OCI-LY7 (cell line): ENCODE measurements around the gene IGF2. TPM values are rescaled to one million over a fixed set of nuclear protein-coding genes. Genes with fewer than 3 reads are reported as not detected.

ENCODE experiments used
- BruUV-seq: library from RNA; stranded (reverse); fragments of 400-500 nt; replicated peaks from 2 replicates; lab custom pipeline; 2021; lab: Mats Ljungman, UMichigan
- CTCF ChIA-PET: fragments of 300-600 bp; sonication (Branson Sonifier 250); formaldehyde crosslinking; loops from one replicate; lab custom pipeline; 2022; ENCODE audit warnings: antibody characterized with exemption; ENCODE audit not compliant: unreplicated experiment; lab: Charles Lee
- POLR2A ChIA-PET: fragments of 300-600 bp; sonication (Branson Sonifier 250); formaldehyde crosslinking; loops from one replicate; lab custom pipeline; 2022; ENCODE audit warnings: antibody characterized with exemption; lab: Charles Lee
- DNase-seq: peaks from one replicate; pipeline ENCODE4 v3.0.0-alpha.2; 2015; ENCODE audit warnings: low spot score
- H2AFZ ChIP-seq: fragments of 200-600 bp; sonication (generic), shearing (Covaris generic); 2 replicates; pipeline ENCODE4 v1.6.1; 2014; ENCODE audit warnings: mild to moderate bottlenecking, antibody characterized with exemption, low read length, moderate library complexity
- H3K27ac ChIP-seq: fragments of 200-600 bp; sonication (generic); 2 replicates; pipeline ENCODE4 v1.5.1; 2014; ENCODE audit warnings: mixed run types, low read depth, mild to moderate bottlenecking, moderate library complexity, low read length, inconsistent platforms; ENCODE audit not compliant: poor library complexity, severe bottlenecking
- H3K36me3 ChIP-seq: fragments of 200-600 bp; sonication (generic); 2 replicates; pipeline ENCODE4 v1.6.1; 2014; ENCODE audit warnings: mild to moderate bottlenecking, antibody characterized with exemption, low read length, moderate library complexity, mixed read lengths; ENCODE audit not compliant: insufficient read depth
- H3K4me1 ChIP-seq: fragments of 200-600 bp; sonication (generic); 2 replicates; pipeline ENCODE4 v1.5.1; 2014; ENCODE audit warnings: mild to moderate bottlenecking, low read length; ENCODE audit not compliant: insufficient read depth, poor library complexity, severe bottlenecking
- H3K4me2 ChIP-seq: fragments of 200-600 bp; sonication (generic); 2 replicates; pipeline ENCODE4 v1.6.1; 2014; ENCODE audit warnings: mild to moderate bottlenecking, low read length
- H3K4me3 ChIP-seq: fragments of 200-600 bp; sonication (generic); 2 replicates; pipeline ENCODE4 v1.5.1; 2014; ENCODE audit warnings: mild to moderate bottlenecking, low read depth, low read length; ENCODE audit not compliant: poor library complexity, severe bottlenecking
- H3K79me2 ChIP-seq: fragments of 200-600 bp; sonication (generic); 2 replicates; pipeline ENCODE4 v1.6.1; 2016; ENCODE audit warnings: low read depth, mild to moderate bottlenecking, low read length, moderate library complexity, mixed read lengths; ENCODE audit not compliant: insufficient read depth
- H3K9me2 ChIP-seq: fragments of 200-600 bp; sonication (generic); 2 replicates; pipeline ENCODE4 v1.6.1; 2016; ENCODE audit warnings: mild to moderate bottlenecking, low read length, mixed read lengths; ENCODE audit not compliant: insufficient read depth
- H3K9me3 ChIP-seq: fragments of 200-600 bp; sonication (generic); 2 replicates; pipeline ENCODE4 v1.6.1; 2014; ENCODE audit warnings: mild to moderate bottlenecking, mixed run types, low read length, mixed read lengths
- H4K20me1 ChIP-seq: fragments of 200-600 bp; sonication (generic); 2 replicates; pipeline ENCODE4 v1.6.1; 2014; ENCODE audit warnings: mild to moderate bottlenecking, antibody characterized with exemption, low read length, moderate library complexity, mixed read lengths; ENCODE audit not compliant: insufficient read depth
- CTCF ChIP-seq: fragments of 200-600 bp; sonication (generic); conservative IDR thresholded peaks from 2 replicates; pipeline ENCODE4 v1.5.1; 2014; ENCODE audit warnings: mild to moderate bottlenecking, antibody characterized with exemption, low read length, moderate library complexity, mixed read lengths
- EZH2phosphoT487 ChIP-seq: fragments of 200-600 bp; sonication (generic); IDR thresholded peaks from 2 replicates; pipeline ENCODE4 v1.6.1; 2018; ENCODE audit warnings: low read depth, borderline replicate concordance, mild to moderate bottlenecking, mixed run types, antibody characterized with exemption, low read length, moderate library complexity, mixed read lengths
- intact Hi-C: fragments of 100-400 bp; cut with micrococcal nuclease; formaldehyde crosslinking; loops from one replicate; pipeline ENCODE4 v1.10.0; 2022; ENCODE audit not compliant: unreplicated experiment
- total RNA-seq, 2 experiments: library from RNA; depleted of rRNA in 1 of 2; stranded (reverse); fragments of >200 nt in 1 of 2; shearing (Covaris generic) in 1 of 2; gene quantifications; 2 replicates each; pipeline ENCODE4 v1.2.3, GENCODE V29; 2014 to 2022

Gene IGF2
- total RNA-seq, 2 experiments from 2014 or later: not detected

GRCh38 chr11:2098691-2099515 is 40.3 kb downstream of the IGF2 start:
- Histone ChIP-seq H3K79me2 (no peaks in the 10 kb centered on the region), H2AFZ (no peak overlapping the region), H3K4me2 (no peak overlapping the region), H3K9me3 (no peaks in the 10 kb centered on the region), H4K20me1 (no peaks in the 10 kb centered on the region), H3K9me2 (no peaks in the 10 kb centered on the region), H3K27ac (no peak overlapping the region), H3K4me1 (no peaks in the 10 kb centered on the region), H3K36me3 (no peaks in the 10 kb centered on the region), H3K4me3 (no peak overlapping the region)
- BruUV-seq: no TSS peak
- no peak for DNase-seq
- TF ChIP-seq EZH2phosphoT487 (no peak), CTCF (no peak)
- CTCF ChIA-PET: no interaction called here
- POLR2A ChIA-PET: no interaction called here
- intact Hi-C loops: no loop called here

- no peaks in the 10 kb centered on the region for H3K9me2 ChIP-seq
- ChIA-PET CTCF (no interaction called here), POLR2A (no interaction called here)
- no TSS peak for BruUV-seq
- H3K4me3 ChIP-seq: no peak overlapping the region
- H3K4me2 ChIP-seq: no peak overlapping the region
- H3K4me1 ChIP-seq: no peaks in the 10 kb centered on the region
- intact Hi-C loops: no loop called here
- H3K9me3 ChIP-seq: no peaks in the 10 kb centered on the region
- no peaks in the 10 kb centered on the region for H3K79me2 ChIP-seq
- no peaks in the 10 kb centered on the region for H3K36me3 ChIP-seq
- no peaks in the 10 kb centered on the region for H4K20me1 ChIP-seq
- no peak for DNase-seq
- no peak overlapping the region for H2AFZ ChIP-seq
- H3K27ac ChIP-seq: no peak overlapping the region
- TF ChIP-seq EZH2phosphoT487 (no peak), CTCF (no peak)
Observed at GRCh38 chr11:2097998-2098690, 41.0 kb downstream of the IGF2 start.
